Astrocyte (in vitro differentiated cells and primary cell): ENCODE measurements around the gene FOXP2. TPM values are rescaled to one million over a fixed set of nuclear protein-coding genes. Genes with fewer than 3 reads are reported as not detected.

Source experiments
- DNase-seq: peaks from one replicate; pipeline ENCODE4 v3.0.0-alpha.2; 2010; ENCODE audit warnings: low read depth
- FAIRE-seq: peaks from 2 replicates; lab custom pipeline; 2011; peaks lifted over from hg19 to GRCh38; lab: Jason Lieb, UNC
- H2AFZ ChIP-seq: 2 replicates; pipeline ENCODE4 v1.6.0; 2012; ENCODE audit warnings: low read depth, low read length, inconsistent platforms
- H3K27ac ChIP-seq: 2 replicates; pipeline ENCODE4 v1.5.1; 2011; ENCODE audit warnings: low read depth, low read length, inconsistent platforms
- H3K27me3 ChIP-seq: 2 replicates; pipeline ENCODE4 v1.6.0; 2011; ENCODE audit warnings: low read length, inconsistent platforms; ENCODE audit not compliant: insufficient read depth
- H3K36me3 ChIP-seq: 2 replicates; pipeline ENCODE4 v1.5.1; 2011; ENCODE audit warnings: low read length, inconsistent platforms; ENCODE audit not compliant: insufficient read depth
- H3K4me1 ChIP-seq: 2 replicates; pipeline ENCODE4 v1.5.1; 2011; ENCODE audit warnings: low read length, inconsistent platforms; ENCODE audit not compliant: insufficient read depth
- H3K4me2 ChIP-seq: 2 replicates; pipeline ENCODE4 v1.6.0; 2012; ENCODE audit warnings: low read length, inconsistent platforms
- H3K4me3 ChIP-seq: 2 replicates; pipeline ENCODE4 v1.5.1; 2011; ENCODE audit warnings: low read depth, mild to moderate bottlenecking, low read length, inconsistent platforms; ENCODE audit not compliant: insufficient read depth
- H3K79me2 ChIP-seq: 2 replicates; pipeline ENCODE4 v1.6.0; 2012; ENCODE audit warnings: mild to moderate bottlenecking, low read length, inconsistent platforms; ENCODE audit not compliant: insufficient read depth
- H3K9ac ChIP-seq: 2 replicates; pipeline ENCODE4 v1.6.0; 2012; ENCODE audit warnings: mild to moderate bottlenecking, low read length, inconsistent platforms
- H3K9me3 ChIP-seq: 2 replicates; pipeline ENCODE4 v1.5.1; 2012; ENCODE audit warnings: low read depth, mild to moderate bottlenecking, low read length, inconsistent platforms; ENCODE audit not compliant: insufficient read depth
- H4K20me1 ChIP-seq: 2 replicates; pipeline ENCODE4 v1.6.0; 2012; ENCODE audit warnings: low read length, inconsistent platforms; ENCODE audit not compliant: insufficient read depth
- H3K27ac Mint-ChIP-seq: one replicate; pipeline ENCODE4 v1.8.0; 2021; ENCODE audit warnings: mild to moderate bottlenecking, mixed read lengths; ENCODE audit not compliant: unreplicated experiment
- H3K27me3 Mint-ChIP-seq: one replicate; pipeline ENCODE4 v1.8.0; 2021; ENCODE audit warnings: low read depth, mixed read lengths; ENCODE audit not compliant: unreplicated experiment
- H3K36me3 Mint-ChIP-seq: one replicate; pipeline ENCODE4 v1.8.0; 2021; ENCODE audit warnings: low read depth, mixed read lengths; ENCODE audit not compliant: unreplicated experiment
- H3K4me1 Mint-ChIP-seq: one replicate; pipeline ENCODE4 v1.8.0; 2021; ENCODE audit warnings: low read depth, mixed read lengths; ENCODE audit not compliant: unreplicated experiment
- H3K4me3 Mint-ChIP-seq: one replicate; pipeline ENCODE4 v1.8.0; 2021; ENCODE audit warnings: mild to moderate bottlenecking, moderate library complexity, mixed read lengths; ENCODE audit not compliant: unreplicated experiment
- H3K9me3 Mint-ChIP-seq: one replicate; pipeline ENCODE4 v1.8.0; 2021; ENCODE audit warnings: mild to moderate bottlenecking, mixed read lengths; ENCODE audit not compliant: unreplicated experiment
- EZH2 ChIP-seq: IDR thresholded peaks from 2 replicates; pipeline ENCODE4 v1.6.1; 2012; ENCODE audit warnings: mild to moderate bottlenecking, low read length, inconsistent platforms; ENCODE audit not compliant: insufficient read depth
- total RNA-seq: library from RNA; stranded (reverse); gene quantifications from 2 replicates; pipeline ENCODE4 v1.2.1, GENCODE V29; 2021
- TF ChIP-seq, protein P1 (sequence below): IDR thresholded peaks from 2 replicates; pipeline ENCODE4 v1.5.1; 2011; ENCODE audit warnings: low read depth, mild to moderate bottlenecking, inconsistent platforms, low read length, moderate library complexity; ENCODE audit not compliant: insufficient read depth

Gene FOXP2
- total RNA-seq, 1 donor from 2014 or later: 3.4 TPM

DNA sequence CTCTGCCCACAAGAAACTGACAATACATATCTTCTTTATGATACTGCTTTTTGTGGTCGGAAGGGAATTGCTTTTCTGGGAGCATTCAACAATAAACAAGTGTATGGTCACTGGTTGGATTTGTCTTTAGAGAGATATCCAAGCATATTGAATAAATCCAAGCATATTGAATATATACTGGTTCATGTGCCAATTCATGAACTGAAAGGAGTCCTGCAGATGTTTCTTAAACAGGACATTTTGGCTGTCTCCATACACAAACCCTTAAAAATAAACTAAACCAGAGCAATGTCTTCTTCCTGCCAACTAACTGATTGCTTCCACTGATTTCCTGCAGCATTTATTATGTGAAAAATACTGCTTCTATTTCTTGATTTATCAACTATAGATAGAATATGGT lies 173.9 kb downstream of the FOXP2 start:
- H2AFZ ChIP-seq: no peak overlapping the region
- H3K36me3 ChIP-seq: no peaks in the 10 kb centered on the region
- H3K36me3 Mint-ChIP-seq: no peaks in the 10 kb centered on the region
- H3K4me3 Mint-ChIP-seq: no peak overlapping the region
- no peaks in the 10 kb centered on the region for H3K27me3 Mint-ChIP-seq
- H3K9me3 Mint-ChIP-seq: no peaks in the 10 kb centered on the region
- no peak for TF ChIP-seq EZH2
- TF ChIP-seq, protein P1, sequence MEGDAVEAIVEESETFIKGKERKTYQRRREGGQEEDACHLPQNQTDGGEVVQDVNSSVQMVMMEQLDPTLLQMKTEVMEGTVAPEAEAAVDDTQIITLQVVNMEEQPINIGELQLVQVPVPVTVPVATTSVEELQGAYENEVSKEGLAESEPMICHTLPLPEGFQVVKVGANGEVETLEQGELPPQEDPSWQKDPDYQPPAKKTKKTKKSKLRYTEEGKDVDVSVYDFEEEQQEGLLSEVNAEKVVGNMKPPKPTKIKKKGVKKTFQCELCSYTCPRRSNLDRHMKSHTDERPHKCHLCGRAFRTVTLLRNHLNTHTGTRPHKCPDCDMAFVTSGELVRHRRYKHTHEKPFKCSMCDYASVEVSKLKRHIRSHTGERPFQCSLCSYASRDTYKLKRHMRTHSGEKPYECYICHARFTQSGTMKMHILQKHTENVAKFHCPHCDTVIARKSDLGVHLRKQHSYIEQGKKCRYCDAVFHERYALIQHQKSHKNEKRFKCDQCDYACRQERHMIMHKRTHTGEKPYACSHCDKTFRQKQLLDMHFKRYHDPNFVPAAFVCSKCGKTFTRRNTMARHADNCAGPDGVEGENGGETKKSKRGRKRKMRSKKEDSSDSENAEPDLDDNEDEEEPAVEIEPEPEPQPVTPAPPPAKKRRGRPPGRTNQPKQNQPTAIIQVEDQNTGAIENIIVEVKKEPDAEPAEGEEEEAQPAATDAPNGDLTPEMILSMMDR: no peak
- H3K79me2 ChIP-seq: no peaks in the 10 kb centered on the region
- no peak overlapping the region for H3K4me2 ChIP-seq
- no peaks in the 10 kb centered on the region for H4K20me1 ChIP-seq
- H3K9me3 ChIP-seq: no peaks in the 10 kb centered on the region
- H3K27me3 ChIP-seq: no peaks in the 10 kb centered on the region
- no peak for FAIRE-seq
- H3K4me3 ChIP-seq: no peak overlapping the region
- no peaks in the 10 kb centered on the region for H3K4me1 Mint-ChIP-seq
- no peak overlapping the region for H3K27ac ChIP-seq
- H3K4me1 ChIP-seq: no peaks in the 10 kb centered on the region
- H3K27ac Mint-ChIP-seq: no peak overlapping the region
- no peak for DNase-seq
- H3K9ac ChIP-seq: no peak overlapping the region

DNA sequence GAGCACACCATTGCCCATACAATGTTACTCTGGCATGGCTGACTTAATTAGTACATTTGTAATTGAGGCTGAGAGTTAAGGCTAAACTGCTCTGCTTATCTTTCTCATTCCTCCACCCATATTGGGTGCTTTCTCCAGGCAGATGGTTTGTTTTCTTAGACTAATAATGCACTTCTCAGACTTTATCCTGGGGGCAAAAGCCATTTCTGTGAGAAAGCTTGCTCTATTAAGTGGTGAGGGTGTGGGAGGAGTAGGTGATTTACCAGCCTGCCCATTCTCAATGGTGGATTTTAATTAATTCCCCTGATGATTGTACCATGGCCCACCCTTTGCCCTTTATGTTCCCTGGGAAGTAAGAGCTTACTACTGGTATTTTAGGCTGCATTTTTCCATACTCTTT lies 174.8 kb downstream of the FOXP2 start:
- no peaks in the 10 kb centered on the region for H3K9me3 ChIP-seq
- no peaks in the 10 kb centered on the region for H3K27me3 ChIP-seq
- no peaks in the 10 kb centered on the region for H3K36me3 ChIP-seq
- no peak overlapping the region for H3K9ac ChIP-seq
- DNase-seq (no peak), FAIRE-seq (no peak)
- no peaks in the 10 kb centered on the region for H3K4me1 Mint-ChIP-seq
- H3K27me3 Mint-ChIP-seq: no peaks in the 10 kb centered on the region
- H3K4me3 ChIP-seq: no peak overlapping the region
- no peaks in the 10 kb centered on the region for H3K4me1 ChIP-seq
- no peak overlapping the region for H3K4me3 Mint-ChIP-seq
- H3K79me2 ChIP-seq: no peaks in the 10 kb centered on the region
- no peaks in the 10 kb centered on the region for H4K20me1 ChIP-seq
- H3K27ac Mint-ChIP-seq: no peak overlapping the region
- H3K9me3 Mint-ChIP-seq: no peaks in the 10 kb centered on the region
- no peak overlapping the region for H3K4me2 ChIP-seq
- TF ChIP-seq EZH2: no peak
- TF ChIP-seq, protein P1: no peak
- no peak overlapping the region for H3K27ac ChIP-seq
- H3K36me3 Mint-ChIP-seq: no peaks in the 10 kb centered on the region
- H2AFZ ChIP-seq: no peak overlapping the region

DNA sequence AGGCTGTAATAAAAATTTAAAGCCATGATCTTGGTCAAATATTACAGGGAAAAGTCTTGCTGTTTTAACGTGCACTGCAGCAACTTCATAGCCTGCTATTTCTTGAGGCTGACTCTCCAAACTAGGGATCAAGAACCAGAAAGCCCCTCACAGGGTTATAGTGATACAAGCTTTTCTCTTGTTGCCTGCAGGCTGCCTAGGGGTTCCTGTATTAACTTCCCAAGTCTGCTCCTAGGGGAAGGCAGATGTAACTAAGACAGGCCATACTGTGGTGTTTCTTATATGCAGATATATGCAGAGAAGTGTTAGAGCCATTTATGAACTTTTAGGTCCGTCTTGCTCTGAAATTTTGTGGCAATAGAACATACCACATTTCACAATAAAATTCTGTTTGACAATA lies 175.7 kb downstream of the FOXP2 start:
- no peak overlapping the region for H2AFZ ChIP-seq
- DNase-seq: no peak
- H3K27me3 ChIP-seq: no peaks in the 10 kb centered on the region
- H3K4me1 ChIP-seq: no peaks in the 10 kb centered on the region
- Mint-ChIP-seq H3K9me3 (no peaks in the 10 kb centered on the region), H3K4me1 (no peaks in the 10 kb centered on the region), H3K27me3 (no peaks in the 10 kb centered on the region), H3K36me3 (no peaks in the 10 kb centered on the region), H3K27ac (no peak overlapping the region), H3K4me3 (no peak overlapping the region)
- H3K9me3 ChIP-seq: no peaks in the 10 kb centered on the region
- no peak overlapping the region for H3K9ac ChIP-seq
- H3K36me3 ChIP-seq: no peaks in the 10 kb centered on the region
- FAIRE-seq: no peak
- H3K4me2 ChIP-seq: no peak overlapping the region
- H3K4me3 ChIP-seq: no peak overlapping the region
- H3K27ac ChIP-seq: no peak overlapping the region
- TF ChIP-seq EZH2: no peak
- TF ChIP-seq, protein P1: no peak
- no peaks in the 10 kb centered on the region for H3K79me2 ChIP-seq
- H4K20me1 ChIP-seq: no peaks in the 10 kb centered on the region
